ENCODE measurements around the gene PKHD1. TPM values are rescaled to one million over a fixed set of nuclear protein-coding genes. Genes with fewer than 3 reads are reported as not detected.

PKHD1 gene
- total RNA-seq, 1 donor from 2014 or later: 1.3 TPM

GRCh38 chr6:52042141-52042885 is 45.1 kb downstream of the PKHD1 start:
- no peaks in the 10 kb centered on the region for H3K27me3 Mint-ChIP-seq
- H3K4me1 Mint-ChIP-seq (ENCODE audit: low read depth): no peaks in the 10 kb centered on the region
- H3K9me3 Mint-ChIP-seq (ENCODE audit: low read depth): no peaks in the 10 kb centered on the region
- H3K4me3 Mint-ChIP-seq (ENCODE audit: low read depth): no peak overlapping the region
- H3K36me3 Mint-ChIP-seq (ENCODE audit: insufficient read depth): no peaks in the 10 kb centered on the region
- no peak overlapping the region for H3K27ac Mint-ChIP-seq
- no peak for TF ChIP-seq CTCF (IDR thresholded peaks at IDR 0.05; ENCODE audit: unreplicated experiment)
- no peak for DNase-seq (ENCODE audit: low spot score, unreplicated experiment)

GRCh38 chr6:52041134-52041533 is 46.3 kb downstream of the PKHD1 start:
- no peaks in the 10 kb centered on the region for H3K9me3 Mint-ChIP-seq (ENCODE audit: low read depth)
- no peak for TF ChIP-seq CTCF (IDR thresholded peaks at IDR 0.05; ENCODE audit: unreplicated experiment)
- H3K27ac Mint-ChIP-seq: no peak overlapping the region
- no peaks in the 10 kb centered on the region for H3K36me3 Mint-ChIP-seq (ENCODE audit: insufficient read depth)
- DNase-seq (ENCODE audit: low spot score, unreplicated experiment): no peak
- H3K4me1 Mint-ChIP-seq (ENCODE audit: low read depth): no peaks in the 10 kb centered on the region
- no peaks in the 10 kb centered on the region for H3K27me3 Mint-ChIP-seq
- no peak overlapping the region for H3K4me3 Mint-ChIP-seq (ENCODE audit: low read depth)

GRCh38 chr6:52027699-52028098 is 59.7 kb downstream of the PKHD1 start:
- Mint-ChIP-seq H3K4me1 (ENCODE audit: low read depth) (no peaks in the 10 kb centered on the region), H3K27me3 (no peaks in the 10 kb centered on the region), H3K9me3 (ENCODE audit: low read depth) (peaks cover 1% of the 10 kb centered on the region), H3K27ac (no peak overlapping the region), H3K36me3 (ENCODE audit: insufficient read depth) (no peaks in the 10 kb centered on the region), H3K4me3 (ENCODE audit: low read depth) (no peak overlapping the region)
- DNase-seq (ENCODE audit: low spot score, unreplicated experiment): no peak
- no peak for TF ChIP-seq CTCF (IDR thresholded peaks at IDR 0.05; ENCODE audit: unreplicated experiment)

GRCh38 chr6:52024451-52025068 is 62.9 kb downstream of the PKHD1 start:
- H3K27me3 Mint-ChIP-seq: no peaks in the 10 kb centered on the region
- H3K4me3 Mint-ChIP-seq (ENCODE audit: low read depth): no peak overlapping the region
- no peak overlapping the region for H3K27ac Mint-ChIP-seq
- no peak for TF ChIP-seq CTCF (IDR thresholded peaks at IDR 0.05; ENCODE audit: unreplicated experiment)
- H3K9me3 Mint-ChIP-seq (ENCODE audit: low read depth): no peaks in the 10 kb centered on the region
- DNase-seq (ENCODE audit: low spot score, unreplicated experiment): no peak
- peaks cover 1% of the 10 kb centered on the region for H3K4me1 Mint-ChIP-seq (ENCODE audit: low read depth)
- no peaks in the 10 kb centered on the region for H3K36me3 Mint-ChIP-seq (ENCODE audit: insufficient read depth)

GRCh38 chr6:52022675-52023074 is 64.7 kb downstream of the PKHD1 start:
- no peaks in the 10 kb centered on the region for H3K27me3 Mint-ChIP-seq
- no peak for TF ChIP-seq CTCF (IDR thresholded peaks at IDR 0.05; ENCODE audit: unreplicated experiment)
- no peaks in the 10 kb centered on the region for H3K36me3 Mint-ChIP-seq (ENCODE audit: insufficient read depth)
- no peak overlapping the region for H3K4me3 Mint-ChIP-seq (ENCODE audit: low read depth)
- no peak overlapping the region for H3K27ac Mint-ChIP-seq
- peaks cover 10% of the 10 kb centered on the region for H3K4me1 Mint-ChIP-seq (ENCODE audit: low read depth)
- no peak for DNase-seq (ENCODE audit: low spot score, unreplicated experiment)
- no peaks in the 10 kb centered on the region for H3K9me3 Mint-ChIP-seq (ENCODE audit: low read depth)
